Esophagus muscularis mucosa (tissue), 4 donors: ENCODE measurements around the gene SNAPC3. TPM values are rescaled to one million over a fixed set of nuclear protein-coding genes. Genes with fewer than 3 reads are reported as not detected.
A peak's percentile ranks its signal among the peaks of the same experiment; 100 is the strongest.

Source experiments
- DNase-seq: peaks from one replicate; pipeline ENCODE4 v3.0.0-alpha.2; 2017; ENCODE audit errors: extremely low spot score
- H3K27ac ChIP-seq, 4 donors: fragments of 200-600 bp; sonication (generic); replicated peaks in 1 of 4; 1 replicate in 3 of 4; 2 replicates in 1 of 4; pipeline ENCODE4 v1.5.1; 2016 to 2019; ENCODE audit warnings: mild to moderate bottlenecking in 1 of 4
- H3K27me3 ChIP-seq, 4 donors: fragments of 200-600 bp; sonication (generic); one replicate each; pipeline versions ENCODE4 v1.5.1 to v1.6.0; 2016 to 2019
- H3K36me3 ChIP-seq, 4 donors: fragments of 200-600 bp; sonication (generic); one replicate each; pipeline ENCODE4 v1.5.1; 2016 to 2019
- H3K4me1 ChIP-seq, 4 donors: fragments of 200-600 bp; sonication (generic); one replicate each; pipeline ENCODE4 v1.5.1; 2016 to 2019
- H3K4me3 ChIP-seq, 4 donors: fragments of 200-600 bp; sonication (generic); 1 replicate in 2 of 4; 2 replicates in 2 of 4; pipeline ENCODE4 v1.5.1; 2016 to 2019; ENCODE audit warnings: mild to moderate bottlenecking in 4 of 4, moderate library complexity in 1 of 4
- H3K9me3 ChIP-seq, 4 donors: fragments of 200-600 bp; sonication (generic); 1 replicate in 3 of 4; 2 replicates in 1 of 4; pipeline ENCODE4 v1.5.1; 2016 to 2019
- CTCF ChIP-seq, 3 experiments: fragments of 200-600 bp in 2 of 3; fragments of 450-650 bp in 1 of 3; sonication (generic) in 2 of 3; IDR thresholded peaks; one replicate each; pipeline ENCODE4 v1.5.1; 2017 to 2019; ENCODE audit warnings: antibody characterized with exemption in 3 of 3, mild to moderate bottlenecking in 2 of 3, moderate library complexity in 1 of 3
- EP300 ChIP-seq: sonication (generic); formaldehyde crosslinking; IDR thresholded peaks from one replicate; pipeline ENCODE4 v1.6.1; 2017; ENCODE audit warnings: antibody characterized with exemption
- POLR2A ChIP-seq: fragments of 450-650 bp; IDR thresholded peaks from one replicate; pipeline ENCODE4 v1.6.1; 2017; ENCODE audit warnings: antibody characterized with exemption, moderate library complexity, mild to moderate bottlenecking, low read depth
- POLR2AphosphoS5 ChIP-seq, 2 donors: sonication (generic); formaldehyde crosslinking; IDR thresholded peaks; one replicate each; pipeline ENCODE4 v1.6.1; 2017; ENCODE audit warnings: antibody characterized with exemption in 2 of 2
- WGBS: methylation state at CpG from one replicate; pipeline ENCODE4 v1.1.5; 2018; 5-methylcytosine and 5-hydroxymethylcytosine counted together
- intact Hi-C: fragments of 100-400 bp; cut with DNase I; formaldehyde crosslinking; loops from one replicate; pipeline ENCODE4 v1.15.1; 2023
- small RNA-seq, 3 donors: library from RNA; depleted of rRNA; stranded (forward); fragments of <200 nt; gene quantifications; one replicate each; pipeline ENCODE3, GENCODE V24; 2016
- total RNA-seq, 4 donors: library from RNA; depleted of rRNA; stranded (reverse); fragments of >200 nt; gene quantifications; one replicate each; pipeline versions ENCODE4 v1.1.0 to v1.2.1, GENCODE V29; 2016

SNAPC3 gene
- total RNA-seq, 4 donors from 2014 or later = 26.3 to 38.8 (median 34.6) TPM

GRCh38 chr9:15510789-15511575, 88.3 kb downstream of the SNAPC3 start, which contains the start of gene PSIP1:
TSS of gene PSIP1 (minus strand) at chr9:15510970. CDS start at chr9:15510188, 782 bp downstream.
- DNase-seq = peak; percentile 94
- Histone ChIP-seq H3K4me3 (peak within 1 kb of the TSS; percentile 87 to 99 (median 96)), H3K27me3 (no peaks in the 10 kb centered on the region), H3K36me3 (peaks cover 0 to 19% (median 11%) of the 10 kb centered on the region in 4 donors), H3K9me3 (no peaks in the 10 kb centered on the region), H3K4me1 (peaks cover 13 to 28% (median 27%) of the 10 kb centered on the region in 4 donors), H3K27ac (peak within 1 kb of the TSS; percentile 85 to 96 (median 94))
- intact Hi-C loops = loop anchor here (2.0 kb wide), 1 partner anchor 42 kb away; the partner anchor contains the start of gene CCDC171
- WGBS = 2% methylated on average over 34 of the region's 72 CpGs
- TF ChIP-seq CTCF (IDR thresholded peaks at IDR 0.05) = peak in 1 of 3 experiments; percentile 21
- no peak for TF ChIP-seq POLR2A
- TF ChIP-seq EP300 = no peak
- peak; percentile 71 to 78 for TF ChIP-seq POLR2AphosphoS5 (IDR thresholded peaks at IDR 0.05)

Small RNA genes within 50 kb of the gene (small RNA-seq; reads per million reads assigned to genes)
- 0 reads per million in 3 donors for gene RNU6-319P

Other genes with a start within 250 kb of the SNAPC3 start
- gene TTC39B, start 115.7 kb upstream of the SNAPC3 start, total RNA-seq = 10 to 100 TPM in 2 of 4 donors, 1 to 10 TPM in 2; 8.3 to 13.4 (median 10.9) TPM
- gene PSIP1, start 88.1 kb downstream of the SNAPC3 start, total RNA-seq = 10 to 100 TPM; 33.3 to 56.9 (median 45.5) TPM
- gene CCDC171, start 130.2 kb downstream of the SNAPC3 start, total RNA-seq = 1 to 10 TPM; 1.3 to 1.7 (median 1.4) TPM